Measurements from ENCODE around the gene GFPT1.

- TF ChIP-seq EP300 (IDR thresholded peaks at IDR 0.05) (no peak), POLR2A (IDR thresholded peaks at IDR 0.05) (no peak)
Measured at GRCh38 chr2:69304656-69305055, 82.4 kb downstream of the GFPT1 start.

Data from stomach (tissue), 4 donors.